HFFc6 (cell line): ENCODE data around the gene NR6A1. TPM values are rescaled to one million over a fixed set of nuclear protein-coding genes. Genes with fewer than 3 reads are reported as not detected.

Source experiments
- DNase-seq: peaks from one replicate; pipeline ENCODE4 v3.0.0-alpha.2; 2018
- H3K27ac Mint-ChIP-seq: 2 replicates; pipeline ENCODE4 v1.8.0; 2020; ENCODE audit warnings: mild to moderate bottlenecking, mixed read lengths
- H3K27me3 Mint-ChIP-seq: 2 replicates; pipeline ENCODE4 v1.8.0; 2021; ENCODE audit warnings: mild to moderate bottlenecking, moderate library complexity, mixed read lengths; ENCODE audit not compliant: insufficient read depth
- H3K36me3 Mint-ChIP-seq: 2 replicates; pipeline ENCODE4 v1.8.0; 2021; ENCODE audit warnings: low read depth, mixed read lengths
- H3K4me1 Mint-ChIP-seq: 2 replicates; pipeline ENCODE4 v1.8.0; 2020; ENCODE audit warnings: low read depth, mixed read lengths
- H3K4me3 Mint-ChIP-seq: 2 replicates; pipeline ENCODE4 v1.8.0; 2020; ENCODE audit warnings: mild to moderate bottlenecking, moderate library complexity, mixed read lengths
- H3K9me3 Mint-ChIP-seq: 2 replicates; pipeline ENCODE4 v1.8.0; 2020; ENCODE audit warnings: mild to moderate bottlenecking, mixed read lengths
- total RNA-seq, 6 experiments: library from RNA; stranded (reverse); fragmentation: NEBNext Ultra II Directional; extraction: Animal tissue kit (Norgen Biotek cat#: 25700); gene quantifications; 2 replicates in 1 of 6; 3 replicates in 5 of 6; pipeline ENCODE4 v1.2.3, GENCODE V29; 2021
- TF ChIP-seq, protein P1 (sequence below): fragments of 200-600 bp; sonication (generic); IDR thresholded peaks from 2 replicates; pipeline ENCODE4 v1.5.0; 2021; ENCODE audit warnings: antibody characterized with exemption, mild to moderate bottlenecking

Gene NR6A1
- total RNA-seq, 6 experiments from 2014 or later, result 0.05 to 0.26 (median 0.13) TPM

DNA sequence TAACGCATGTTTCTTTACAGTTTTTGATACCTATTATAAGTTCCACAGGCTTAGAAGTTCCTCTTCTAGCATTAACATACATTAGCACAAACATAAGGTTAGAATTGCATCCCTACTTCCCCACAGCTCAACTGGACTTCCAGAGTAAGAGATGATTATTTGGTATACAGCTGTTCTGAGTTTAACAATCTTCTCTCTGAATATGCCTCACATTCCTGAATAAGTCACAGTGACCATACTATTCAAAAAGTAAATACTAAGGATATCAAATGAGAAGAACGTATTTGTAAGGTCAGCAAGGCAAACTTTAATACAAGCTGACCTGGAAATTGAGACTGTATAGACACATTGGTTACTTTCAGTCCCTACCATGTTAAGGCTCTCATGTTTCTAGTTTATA lies 21.3 kb downstream of the NR6A1 start:
- Mint-ChIP-seq H3K4me3 (no peak overlapping the region), H3K9me3 (no peaks in the 10 kb centered on the region), H3K27ac (no peak overlapping the region), H3K27me3 (peaks cover 2% of the 10 kb centered on the region; the same call in 1 of the 2 replicates), H3K36me3 (no peaks in the 10 kb centered on the region), H3K4me1 (peaks cover 46% of the 10 kb centered on the region)
- peak; percentile 19 for DNase-seq
- TF ChIP-seq, protein P1, sequence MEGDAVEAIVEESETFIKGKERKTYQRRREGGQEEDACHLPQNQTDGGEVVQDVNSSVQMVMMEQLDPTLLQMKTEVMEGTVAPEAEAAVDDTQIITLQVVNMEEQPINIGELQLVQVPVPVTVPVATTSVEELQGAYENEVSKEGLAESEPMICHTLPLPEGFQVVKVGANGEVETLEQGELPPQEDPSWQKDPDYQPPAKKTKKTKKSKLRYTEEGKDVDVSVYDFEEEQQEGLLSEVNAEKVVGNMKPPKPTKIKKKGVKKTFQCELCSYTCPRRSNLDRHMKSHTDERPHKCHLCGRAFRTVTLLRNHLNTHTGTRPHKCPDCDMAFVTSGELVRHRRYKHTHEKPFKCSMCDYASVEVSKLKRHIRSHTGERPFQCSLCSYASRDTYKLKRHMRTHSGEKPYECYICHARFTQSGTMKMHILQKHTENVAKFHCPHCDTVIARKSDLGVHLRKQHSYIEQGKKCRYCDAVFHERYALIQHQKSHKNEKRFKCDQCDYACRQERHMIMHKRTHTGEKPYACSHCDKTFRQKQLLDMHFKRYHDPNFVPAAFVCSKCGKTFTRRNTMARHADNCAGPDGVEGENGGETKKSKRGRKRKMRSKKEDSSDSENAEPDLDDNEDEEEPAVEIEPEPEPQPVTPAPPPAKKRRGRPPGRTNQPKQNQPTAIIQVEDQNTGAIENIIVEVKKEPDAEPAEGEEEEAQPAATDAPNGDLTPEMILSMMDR, result no peak

DNA sequence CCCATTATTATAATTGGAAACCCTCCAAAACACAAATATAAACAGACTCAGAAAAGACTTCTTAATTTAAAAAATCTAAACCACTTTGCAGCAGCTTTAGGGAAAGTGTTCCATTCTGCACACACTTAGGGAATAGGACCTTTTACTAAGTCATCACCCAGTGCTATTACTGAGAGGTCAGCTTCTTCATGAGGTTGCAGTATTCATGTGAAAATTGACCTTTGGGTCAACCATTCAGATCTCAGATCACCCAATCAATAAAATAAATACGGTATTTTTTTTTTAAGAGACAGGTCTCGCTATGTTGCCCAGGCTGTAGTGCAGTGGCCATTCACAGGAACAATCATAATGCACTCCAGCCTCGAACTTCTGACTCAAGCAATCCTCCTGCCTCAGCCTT lies 21.8 kb downstream of the NR6A1 start:
- H3K36me3 Mint-ChIP-seq, result no peaks in the 10 kb centered on the region
- TF ChIP-seq, protein P1, result no peak
- no peaks in the 10 kb centered on the region for H3K9me3 Mint-ChIP-seq
- H3K27ac Mint-ChIP-seq, result no peak overlapping the region
- no peaks in the 10 kb centered on the region; the same call in 1 of the 2 replicates for H3K27me3 Mint-ChIP-seq
- no peak for DNase-seq
- no peak overlapping the region for H3K4me3 Mint-ChIP-seq
- peaks cover 41% of the 10 kb centered on the region for H3K4me1 Mint-ChIP-seq

DNA sequence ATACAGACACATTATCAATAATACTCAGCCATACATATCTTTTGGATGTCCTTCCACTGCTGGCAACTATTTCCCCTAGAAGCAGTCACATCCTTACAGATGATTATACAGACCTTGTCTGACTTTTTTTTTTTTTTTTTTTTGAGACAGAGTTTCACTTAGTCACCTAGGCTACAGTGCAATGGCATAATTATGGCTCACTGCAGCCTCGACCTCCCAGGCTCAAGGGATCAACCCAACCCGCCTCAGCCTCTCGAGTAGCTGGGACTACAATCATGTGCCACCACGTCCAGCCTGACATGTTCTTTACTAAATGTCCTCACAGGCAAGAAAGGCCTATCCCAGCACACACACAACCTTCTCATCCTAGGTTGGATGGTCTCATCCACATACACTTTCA lies 24.0 kb downstream of the NR6A1 start:
- Mint-ChIP-seq H3K4me1 (peaks cover 35% of the 10 kb centered on the region), H3K36me3 (no peaks in the 10 kb centered on the region), H3K9me3 (no peaks in the 10 kb centered on the region), H3K4me3 (no peak overlapping the region), H3K27ac (no peak overlapping the region), H3K27me3 (no peaks in the 10 kb centered on the region; the same call in 1 of the 2 replicates)
- no peak for DNase-seq
- TF ChIP-seq, protein P1, result no peak

DNA sequence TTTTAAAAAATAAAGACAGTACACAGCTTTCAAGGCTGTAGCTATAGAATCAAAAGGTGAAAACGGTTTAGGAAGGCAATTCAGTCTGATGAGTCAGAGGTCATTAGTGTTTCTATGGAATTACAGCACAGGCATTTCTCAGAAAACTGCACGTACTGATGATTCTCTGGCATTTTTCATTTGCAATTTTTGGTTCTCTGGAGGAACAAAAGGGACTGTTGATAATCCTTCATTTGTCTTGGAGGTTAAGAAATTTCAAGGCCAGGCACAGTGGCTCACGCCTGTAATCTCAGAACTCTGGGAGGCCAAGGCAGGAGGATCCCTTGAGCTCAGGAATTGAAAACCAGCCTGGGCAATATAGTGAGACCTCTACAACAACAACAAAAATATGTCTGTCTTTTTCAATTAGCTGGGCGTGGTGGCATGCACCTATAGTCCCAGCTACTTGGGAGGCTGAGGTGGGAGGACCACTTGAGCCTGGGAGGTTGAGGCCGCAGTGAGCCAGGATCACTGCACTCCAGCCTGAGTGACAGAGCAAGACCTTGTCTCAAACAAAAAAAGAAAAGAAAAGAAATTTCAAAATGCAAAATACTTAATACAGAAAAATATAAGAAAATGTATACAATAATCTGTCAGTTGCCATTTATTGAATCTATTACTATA lies 27.3 kb downstream of the NR6A1 start:
- Mint-ChIP-seq H3K9me3 (no peaks in the 10 kb centered on the region), H3K36me3 (no peaks in the 10 kb centered on the region), H3K4me1 (peaks cover 27% of the 10 kb centered on the region), H3K27me3 (no peaks in the 10 kb centered on the region; the same call in 1 of the 2 replicates), H3K27ac (no peak overlapping the region; the same call in 1 of the 2 replicates), H3K4me3 (no peak overlapping the region)
- TF ChIP-seq, protein P1, result no peak
- peak; percentile 23 for DNase-seq

DNA sequence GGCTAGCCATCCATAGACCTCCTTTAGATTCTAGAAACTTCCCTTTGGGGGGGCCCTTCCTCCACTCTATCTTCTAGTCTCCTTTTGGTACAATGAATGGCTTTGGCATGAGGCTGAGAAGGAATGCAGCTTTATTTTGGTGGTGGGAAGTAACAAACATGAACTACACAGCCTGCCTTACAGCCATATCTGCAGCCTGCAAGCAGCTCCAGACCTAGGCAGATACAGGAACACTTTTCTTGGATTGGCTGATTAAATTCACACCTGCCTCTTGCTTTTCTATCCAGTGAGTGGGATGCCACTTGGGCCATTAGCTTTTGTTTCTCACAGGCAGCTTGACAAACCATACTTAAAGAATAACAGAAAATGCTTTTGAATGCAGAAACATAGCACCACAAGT lies 28.2 kb downstream of the NR6A1 start:
- Mint-ChIP-seq H3K9me3 (no peaks in the 10 kb centered on the region), H3K4me1 (peaks cover 27% of the 10 kb centered on the region), H3K27ac (no peak overlapping the region), H3K27me3 (no peaks in the 10 kb centered on the region; the same call in 1 of the 2 replicates), H3K4me3 (no peak overlapping the region), H3K36me3 (no peaks in the 10 kb centered on the region)
- TF ChIP-seq, protein P1, result no peak
- DNase-seq, result no peak
